Endothelial cell of umbilical vein (primary cell): ENCODE data around the gene CHRM1.

Experiments used
- POLR2A ChIP-seq: IDR thresholded peaks from 2 replicates; pipeline ENCODE4 v1.6.1; 2012; ENCODE audit warnings: low read depth, mild to moderate bottlenecking, control low read depth, low read length
- POLR2AphosphoS5 ChIP-seq: IDR thresholded peaks from 2 replicates; pipeline ENCODE4 v1.6.1; 2012; ENCODE audit warnings: low read depth, mild to moderate bottlenecking, control low read depth, low read length, moderate library complexity; ENCODE audit not compliant: insufficient read depth
- TF ChIP-seq, protein P1 (sequence below), 2 donors: IDR thresholded peaks; 1 replicate in 1 of 2; 2 replicates in 1 of 2; pipeline ENCODE4 v1.5.1; 2011; ENCODE audit warnings: low read length in 2 of 2, mild to moderate bottlenecking in 2 of 2, moderate library complexity in 2 of 2, control low read depth in 1 of 2, inconsistent platforms in 1 of 2, low read depth in 1 of 2; ENCODE audit not compliant: insufficient read depth in 1 of 2; ENCODE audit errors: extremely low read depth in 1 of 2

DNA sequence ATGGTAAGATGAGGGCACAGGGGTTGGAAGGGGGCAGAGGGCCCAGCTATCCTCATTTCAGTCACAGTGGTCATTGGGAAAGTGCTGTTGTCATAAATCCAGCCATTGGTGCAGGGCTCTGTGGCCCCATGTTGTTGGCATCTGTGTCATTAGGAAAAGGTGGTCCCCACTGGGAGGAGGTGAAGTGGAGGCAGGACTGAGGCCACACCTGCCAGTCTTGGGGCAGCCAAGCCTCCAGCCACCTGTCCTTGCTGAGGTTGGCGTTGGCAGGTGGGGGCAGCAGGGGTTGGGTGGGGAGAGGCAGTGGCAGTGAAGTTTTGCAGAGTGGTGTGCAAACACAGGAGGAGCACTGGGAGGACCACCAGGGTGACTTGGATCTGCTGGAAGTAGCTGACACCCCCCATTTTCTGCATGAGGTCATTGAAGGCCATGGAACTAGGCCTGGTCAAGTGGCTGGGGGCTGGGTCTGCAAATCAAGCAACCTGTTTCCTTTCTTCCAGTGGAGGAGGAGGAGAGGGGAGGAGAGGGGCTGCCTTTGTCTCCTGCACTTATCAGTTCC lies 38.3 kb upstream of the CHRM1 start:
- TF ChIP-seq POLR2AphosphoS5 (no peak), POLR2A (no peak)
- TF ChIP-seq, protein P1, sequence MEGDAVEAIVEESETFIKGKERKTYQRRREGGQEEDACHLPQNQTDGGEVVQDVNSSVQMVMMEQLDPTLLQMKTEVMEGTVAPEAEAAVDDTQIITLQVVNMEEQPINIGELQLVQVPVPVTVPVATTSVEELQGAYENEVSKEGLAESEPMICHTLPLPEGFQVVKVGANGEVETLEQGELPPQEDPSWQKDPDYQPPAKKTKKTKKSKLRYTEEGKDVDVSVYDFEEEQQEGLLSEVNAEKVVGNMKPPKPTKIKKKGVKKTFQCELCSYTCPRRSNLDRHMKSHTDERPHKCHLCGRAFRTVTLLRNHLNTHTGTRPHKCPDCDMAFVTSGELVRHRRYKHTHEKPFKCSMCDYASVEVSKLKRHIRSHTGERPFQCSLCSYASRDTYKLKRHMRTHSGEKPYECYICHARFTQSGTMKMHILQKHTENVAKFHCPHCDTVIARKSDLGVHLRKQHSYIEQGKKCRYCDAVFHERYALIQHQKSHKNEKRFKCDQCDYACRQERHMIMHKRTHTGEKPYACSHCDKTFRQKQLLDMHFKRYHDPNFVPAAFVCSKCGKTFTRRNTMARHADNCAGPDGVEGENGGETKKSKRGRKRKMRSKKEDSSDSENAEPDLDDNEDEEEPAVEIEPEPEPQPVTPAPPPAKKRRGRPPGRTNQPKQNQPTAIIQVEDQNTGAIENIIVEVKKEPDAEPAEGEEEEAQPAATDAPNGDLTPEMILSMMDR (IDR thresholded peaks at IDR 0.05; ENCODE audit: extremely low read depth in 1 of 2, insufficient read depth in 1 of 2, low read depth in 1 of 2, low read length in 2 of 2): no peak
